ENCODE results near the gene FERMT1.

The FERMT1 gene

GRCh38 chr20:6122873-6123648 lies at the start of gene FERMT1:
Gene FERMT1, minus strand, starts transcription at chr20:6123030. Its CDS starts 3,476 bp downstream, at chr20:6119554.
- peak; percentile 86 for DNase-seq

DNA sequence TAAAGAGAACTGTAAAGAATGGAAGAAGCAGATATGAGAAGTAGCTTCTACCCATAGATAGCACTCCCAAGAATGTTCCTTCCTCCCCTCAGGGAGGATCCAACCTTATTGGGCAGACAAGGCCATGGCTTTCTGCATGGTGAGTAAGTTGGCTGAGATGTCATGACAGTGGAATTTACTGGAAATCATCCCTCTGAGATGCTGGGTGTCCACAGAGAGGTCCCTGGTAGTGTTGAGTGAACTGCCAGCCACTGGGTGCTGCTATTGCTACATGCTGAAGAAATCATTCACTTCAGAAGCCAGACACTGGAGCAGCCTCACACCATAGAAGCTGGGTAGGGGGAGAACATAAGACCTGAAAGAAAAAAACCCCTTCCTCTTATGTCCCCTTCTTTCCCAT lies 46.4 kb upstream of the FERMT1 start:
- no peak for DNase-seq

DNA sequence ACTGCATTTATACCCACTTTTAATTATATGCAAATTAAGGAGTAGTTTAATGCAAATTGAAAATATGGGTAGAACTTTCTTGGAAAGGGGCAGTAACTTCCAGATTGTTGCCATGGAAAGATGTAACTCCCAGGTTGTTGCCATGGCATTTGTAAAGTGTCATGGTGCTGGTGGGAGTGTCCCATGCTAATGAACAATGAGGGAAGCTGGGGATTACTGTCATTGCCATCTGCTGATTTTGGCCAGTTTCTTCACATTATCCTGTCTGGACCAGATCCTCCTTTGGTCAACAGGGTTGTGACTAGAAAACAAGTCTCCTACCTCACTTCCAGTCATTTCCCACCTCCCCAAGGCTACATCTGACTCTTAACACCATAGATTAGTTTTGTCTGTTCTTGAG lies 45.4 kb upstream of the FERMT1 start:
- no peak for DNase-seq

DNA sequence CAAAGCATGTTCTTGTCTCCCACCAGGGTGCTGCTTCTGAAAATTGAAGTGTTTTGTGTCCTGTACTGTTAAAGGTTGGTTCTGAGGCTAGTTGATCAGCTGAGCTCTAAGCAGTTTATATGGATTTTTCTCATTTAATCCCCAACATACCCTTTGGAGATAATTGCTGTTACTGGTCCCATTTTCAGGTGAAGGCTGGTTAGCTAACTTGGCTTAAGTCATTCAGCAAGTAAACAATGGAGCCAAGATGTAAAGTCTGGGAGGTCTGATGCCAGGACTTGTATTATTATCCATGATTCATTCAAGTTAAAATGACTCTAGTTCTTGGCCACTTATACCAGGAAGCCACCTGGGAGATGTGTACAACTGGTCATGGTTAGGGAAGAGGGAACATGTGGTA lies 42.5 kb upstream of the FERMT1 start:
- DNase-seq = no peak

DNA sequence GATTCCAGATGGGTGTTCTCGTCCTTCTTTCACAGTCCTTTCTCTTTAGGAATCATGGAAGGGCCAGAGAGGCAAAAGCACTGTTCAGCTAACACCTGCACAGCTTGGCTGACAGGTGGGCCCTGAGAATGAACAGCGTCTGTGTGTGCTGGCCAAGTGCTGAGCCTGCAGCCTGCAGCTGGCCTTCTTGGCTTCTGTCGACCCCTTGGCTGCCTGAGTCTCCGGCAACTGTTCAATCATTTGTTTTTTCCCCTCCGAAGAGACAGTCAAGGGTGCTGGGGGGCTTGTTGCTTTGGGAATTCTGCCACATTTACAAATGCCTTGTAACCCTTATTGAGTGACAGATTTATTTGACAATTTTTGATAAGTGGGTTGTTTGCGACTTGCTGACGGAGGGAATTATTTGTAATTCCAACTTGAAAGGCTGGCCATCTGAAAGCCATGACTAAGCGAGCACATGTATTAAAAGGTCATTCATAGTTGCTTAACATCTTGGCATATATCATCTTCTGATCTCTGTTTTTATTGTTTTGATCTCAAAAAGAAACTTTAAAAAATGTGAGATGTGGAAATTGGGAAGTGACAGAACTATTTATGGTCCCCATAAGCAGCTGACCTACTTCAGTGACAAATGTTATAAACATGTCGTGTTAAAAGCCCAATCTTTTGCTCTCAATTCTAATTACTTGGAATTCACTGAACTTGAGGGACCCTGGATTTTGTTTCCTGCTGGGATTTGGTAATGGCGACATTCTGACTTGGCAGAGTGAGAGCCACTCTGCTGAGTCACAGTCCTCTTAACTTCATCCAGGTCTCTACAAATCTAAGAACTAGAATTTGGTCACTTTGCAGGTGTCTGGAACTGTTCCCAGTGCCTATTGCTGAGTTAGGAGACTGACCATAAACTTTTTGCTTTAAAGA lies 41.9 kb upstream of the FERMT1 start:
- no peak for DNase-seq

- DNase-seq = no peak
Measured at GRCh38 chr20:6160736-6161135, 37.9 kb upstream of the FERMT1 start.

- no peak for DNase-seq
Measured at GRCh38 chr20:6157345-6157744, 34.5 kb upstream of the FERMT1 start.

- no peak for DNase-seq
Measured at GRCh38 chr20:6152777-6153176, 29.9 kb upstream of the FERMT1 start.

DNA sequence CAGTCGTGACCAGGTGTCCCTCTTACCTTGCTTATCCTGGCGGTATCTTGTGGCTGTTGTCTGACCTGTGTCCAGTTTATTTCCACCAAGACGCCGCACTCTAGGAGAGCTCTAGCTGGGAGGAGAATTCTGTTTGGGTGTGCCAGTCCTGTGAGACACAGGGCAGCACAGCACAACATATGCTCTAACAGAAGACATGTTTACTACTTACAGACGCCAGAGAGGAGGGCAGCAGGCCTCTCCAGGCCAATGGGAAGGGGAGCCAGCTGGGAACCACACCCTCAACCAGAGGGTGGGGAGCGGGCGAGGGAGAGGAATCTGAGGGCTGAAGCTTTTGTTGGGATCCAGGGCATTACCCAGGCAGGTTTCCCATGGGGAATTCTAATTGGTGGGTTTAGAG lies 25.2 kb upstream of the FERMT1 start:
- DNase-seq = no peak

GRCh38 chr20:6142348-6142993 lies 19.6 kb upstream of the FERMT1 start:
- peak; percentile 36 for DNase-seq

DNA sequence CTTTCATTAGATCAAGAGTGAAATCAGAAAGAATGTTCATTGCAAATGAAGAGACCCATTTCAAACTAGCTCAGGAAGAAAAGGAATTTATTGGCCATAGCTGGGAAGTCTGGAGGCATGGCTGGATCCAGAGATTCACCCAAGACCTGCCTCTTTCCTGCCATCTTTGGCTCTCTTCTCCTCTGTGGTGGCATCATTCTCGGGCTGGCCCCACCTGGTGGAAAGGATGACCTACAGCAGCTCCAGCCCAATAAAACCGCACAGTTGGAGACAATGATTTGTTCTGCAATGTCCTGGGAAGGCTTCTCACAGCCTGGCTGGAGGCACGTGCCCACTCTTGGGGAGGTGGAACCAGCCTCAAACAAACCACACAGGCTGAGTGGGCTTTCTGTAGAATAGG lies 18.1 kb upstream of the FERMT1 start:
- no peak for DNase-seq

GRCh38 chr20:6135347-6135746 lies 12.5 kb upstream of the FERMT1 start:
- no peak for DNase-seq

DNA sequence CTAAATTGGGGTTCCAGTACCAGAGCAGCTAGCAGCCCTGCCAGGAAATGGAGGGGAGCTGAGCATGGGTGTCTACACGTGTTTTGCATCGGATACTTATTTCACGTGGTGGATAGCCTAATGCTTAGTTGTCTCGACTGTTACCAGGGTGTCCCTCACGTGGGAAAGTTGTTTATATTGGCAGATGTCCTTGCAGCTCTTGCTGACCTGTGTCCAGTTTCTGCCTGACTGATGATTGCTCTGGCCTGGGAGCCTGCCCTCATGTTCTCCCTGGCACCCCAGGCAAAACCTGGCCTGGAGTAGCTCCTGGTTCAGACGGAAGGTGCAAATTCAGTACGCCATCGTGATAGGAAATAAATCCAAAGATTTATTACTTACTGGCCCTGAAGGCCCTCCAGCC lies 11.8 kb upstream of the FERMT1 start:
- DNase-seq = no peak

- no peak for DNase-seq
Measured at GRCh38 chr20:6130045-6130444, 7.2 kb upstream of the FERMT1 start.

DNA sequence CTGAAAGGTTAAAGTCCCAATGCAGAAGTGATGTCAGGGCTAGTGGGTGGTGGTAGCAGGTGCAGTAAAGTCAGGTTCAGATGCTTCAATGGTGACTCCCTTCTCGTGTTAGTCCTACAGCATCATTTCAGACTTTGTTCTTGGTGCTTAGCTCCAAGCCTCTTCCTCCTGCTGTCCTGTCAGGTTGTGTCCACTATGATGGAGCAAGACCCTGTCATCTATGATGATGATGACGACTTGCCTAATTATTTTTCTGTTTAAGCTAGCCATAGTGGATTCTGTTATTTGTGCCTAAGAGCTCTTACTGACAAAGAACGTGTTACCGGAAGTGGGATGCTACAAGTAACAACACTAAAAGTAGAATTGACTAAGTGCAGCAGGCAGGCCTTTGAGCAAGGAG lies 5.0 kb upstream of the FERMT1 start:
- no peak for DNase-seq

DNA sequence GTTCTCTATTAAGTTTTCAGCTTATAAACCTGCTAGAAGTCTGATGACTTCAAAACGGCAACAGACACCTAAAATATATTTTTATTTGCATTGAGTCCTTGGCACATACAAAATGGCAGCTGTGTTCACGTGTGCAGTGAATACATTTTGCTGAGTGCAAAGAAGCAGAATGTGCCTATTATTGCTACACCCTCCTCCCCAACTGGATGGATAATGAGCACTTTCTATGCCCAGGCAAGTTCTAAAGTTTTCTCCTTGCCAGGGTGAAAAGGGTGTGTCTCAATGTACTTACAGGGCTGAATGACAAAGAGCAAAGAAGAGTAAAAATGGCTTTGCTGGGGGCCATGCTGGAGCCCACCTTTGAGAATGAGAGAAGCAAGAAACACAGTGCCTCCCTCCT lies 4.0 kb upstream of the FERMT1 start:
- no peak for DNase-seq

- DNase-seq = no peak
Measured at GRCh38 chr20:6123649-6124014, 802 bp upstream of the FERMT1 start.

DNA sequence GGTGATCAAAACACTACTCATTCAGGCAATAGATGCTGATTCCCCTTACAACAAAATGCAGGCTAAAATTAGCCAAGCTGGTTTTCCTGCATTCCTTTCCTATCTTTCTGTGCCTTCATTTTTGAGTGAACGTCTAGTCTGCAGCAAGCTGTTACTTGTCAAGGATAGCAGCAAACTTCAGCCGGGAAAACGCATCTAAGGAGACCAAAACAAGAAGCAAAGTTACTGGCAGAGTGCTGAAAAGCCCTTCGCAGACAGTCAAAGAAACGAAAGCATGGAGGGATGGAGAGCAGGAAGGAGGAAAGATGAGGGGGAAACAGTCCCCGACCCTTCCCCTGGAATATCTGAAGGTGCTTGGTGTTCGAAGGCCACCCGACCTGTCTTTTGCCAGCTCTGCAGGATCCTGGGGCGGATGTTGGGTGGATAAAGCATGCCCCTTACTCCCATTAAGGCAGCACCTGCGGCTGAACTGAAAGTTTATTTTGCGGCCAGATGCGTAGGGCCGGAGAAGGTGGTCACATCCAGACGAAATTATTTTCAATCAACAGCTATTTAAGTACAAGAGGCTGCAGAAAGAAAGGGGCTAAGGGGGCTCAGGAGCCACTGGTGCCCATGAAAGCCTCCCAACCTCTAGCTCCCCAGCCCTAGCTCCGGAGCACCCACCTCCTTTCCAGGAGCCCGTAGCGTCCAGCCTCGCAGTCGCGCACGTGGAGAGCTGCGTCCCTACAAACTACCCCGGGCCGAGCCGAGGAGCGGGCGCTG lies 538 bp downstream of the FERMT1 start:
- DNase-seq = no peak

GRCh38 chr20:6121504-6121903 lies 1.3 kb downstream of the FERMT1 start:
- DNase-seq = no peak

DNA sequence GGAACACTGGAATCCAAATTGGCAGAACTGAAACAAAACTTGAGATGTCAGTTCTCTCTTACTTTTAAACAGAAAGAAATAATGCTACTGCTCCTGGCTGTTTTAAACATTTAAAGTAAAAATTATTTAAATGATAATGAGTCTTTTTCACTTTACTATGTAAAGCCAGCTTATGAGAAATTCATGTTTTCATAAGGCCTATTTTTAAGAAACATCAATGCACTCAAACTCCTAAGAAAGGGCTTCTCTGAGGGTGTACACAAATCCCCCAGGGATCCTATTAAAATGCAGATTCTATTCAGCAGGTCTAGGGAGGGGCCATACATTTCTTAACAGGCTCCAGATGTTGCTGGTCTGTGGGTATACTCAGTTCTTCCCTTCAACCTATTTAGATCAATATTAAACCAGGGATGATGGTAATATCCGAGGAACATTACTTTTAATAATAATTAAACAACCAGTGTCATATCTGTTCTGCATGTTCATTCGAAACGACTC lies 2.3 kb downstream of the FERMT1 start:
- no peak for DNase-seq

GRCh38 chr20:6116758-6117157 lies 6.1 kb downstream of the FERMT1 start:
- no peak for DNase-seq

DNA sequence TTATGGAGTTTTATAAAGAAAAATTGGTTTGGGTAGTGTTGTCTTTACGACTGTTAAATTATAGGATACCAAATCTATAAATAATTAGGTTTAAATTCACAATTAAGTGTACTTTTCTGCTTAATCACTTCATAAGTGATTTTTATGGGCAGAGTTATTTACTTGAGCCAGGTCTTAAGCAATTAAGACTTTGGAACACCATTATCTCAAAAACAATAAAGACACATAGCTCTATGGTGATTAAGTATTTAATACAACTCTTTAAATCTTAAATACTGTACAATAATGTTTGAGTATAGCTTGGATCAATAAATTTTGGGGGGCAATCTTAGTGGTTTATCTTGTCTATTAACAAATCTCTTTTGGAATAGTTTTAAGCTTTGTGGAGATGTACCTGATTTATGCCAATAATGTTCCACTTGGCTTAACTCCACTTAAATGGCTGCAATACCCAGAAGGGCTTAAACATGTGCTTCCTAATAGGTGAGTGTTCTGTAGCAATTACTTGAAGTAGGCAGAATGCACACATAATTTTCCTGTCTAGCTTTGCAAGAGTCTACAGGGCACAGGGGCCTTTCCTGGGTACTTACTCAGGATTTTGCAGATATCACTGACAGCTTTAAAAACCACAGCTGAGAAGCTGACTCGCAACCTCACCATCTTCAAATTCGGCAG lies 7.5 kb downstream of the FERMT1 start:
- DNase-seq = no peak

Data from NCI-H510A (cell line).